Stimulated activated naive CD8-positive, alpha-beta T cell treated with anti-CD3 and anti-CD28 coated beads, Interleukin-15, Interleukin-2, amounts not matched to agents 100 U/mL and 50 U/mL, for 24 hours (primary cell): ENCODE data around the gene LTBP1.

Source experiments
- ATAC-seq: fragments of 150-1000 bp; cut with Tn5 transposase; one replicate; pipeline ENCODE4 v1.10.0; 2021
- DNase-seq: peaks from one replicate; pipeline ENCODE4 v3.0.0; 2021

LTBP1 gene

GRCh38 chr2:33081691-33082090, 134.9 kb downstream of the LTBP1 start:
- DNase-seq (no peak), ATAC-seq (no peak)

- ATAC-seq, result no peak
- no peak for DNase-seq
Observed at GRCh38 chr2:33083699-33084387, 137.1 kb downstream of the LTBP1 start.

DNA sequence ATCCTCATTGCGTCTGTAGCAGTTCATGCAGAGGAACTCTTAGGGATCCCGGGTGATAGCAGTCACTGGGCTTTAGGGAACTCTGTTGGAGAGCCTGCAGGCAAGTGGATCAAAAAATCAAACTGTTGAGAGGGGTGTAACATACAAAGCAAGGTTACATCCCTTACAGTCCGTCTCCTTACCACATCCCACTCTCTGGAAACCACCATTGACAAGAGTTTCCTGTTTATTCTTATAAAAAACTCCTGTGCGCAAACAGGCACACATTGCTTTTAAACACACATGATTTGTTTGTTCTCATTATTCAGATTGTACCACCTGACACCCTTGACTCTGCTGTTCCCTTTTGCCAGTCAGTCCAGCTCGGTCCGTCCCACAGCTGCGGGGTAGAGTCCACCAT, 137.7 kb downstream of the LTBP1 start:
- no peak for DNase-seq
- ATAC-seq, result no peak

DNA sequence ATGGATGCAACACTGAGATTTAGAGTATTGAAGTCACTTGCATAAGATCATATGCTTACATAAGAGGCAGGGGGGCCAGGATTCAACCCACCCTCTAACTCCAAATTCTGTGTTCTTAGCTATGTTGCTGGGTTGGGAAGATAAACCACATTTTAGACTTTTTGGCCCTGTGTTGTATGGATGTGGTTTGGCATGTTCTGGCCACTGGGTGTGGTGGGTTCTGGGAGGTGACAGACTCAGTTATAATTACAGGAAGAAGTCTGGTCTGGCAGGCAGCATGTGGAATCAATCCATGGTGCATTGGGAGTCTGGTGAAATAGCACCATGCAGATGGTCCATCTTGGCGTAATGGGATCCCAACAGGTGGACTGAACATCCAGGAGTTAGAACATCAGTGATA, 138.9 kb downstream of the LTBP1 start:
- no peak for ATAC-seq

GRCh38 chr2:33086400-33087015, 139.8 kb downstream of the LTBP1 start:
- DNase-seq (no peak), ATAC-seq (no peak)

More for the DNA sequence above, 138.9 kb downstream of the LTBP1 start:
- no peak for DNase-seq

DNA sequence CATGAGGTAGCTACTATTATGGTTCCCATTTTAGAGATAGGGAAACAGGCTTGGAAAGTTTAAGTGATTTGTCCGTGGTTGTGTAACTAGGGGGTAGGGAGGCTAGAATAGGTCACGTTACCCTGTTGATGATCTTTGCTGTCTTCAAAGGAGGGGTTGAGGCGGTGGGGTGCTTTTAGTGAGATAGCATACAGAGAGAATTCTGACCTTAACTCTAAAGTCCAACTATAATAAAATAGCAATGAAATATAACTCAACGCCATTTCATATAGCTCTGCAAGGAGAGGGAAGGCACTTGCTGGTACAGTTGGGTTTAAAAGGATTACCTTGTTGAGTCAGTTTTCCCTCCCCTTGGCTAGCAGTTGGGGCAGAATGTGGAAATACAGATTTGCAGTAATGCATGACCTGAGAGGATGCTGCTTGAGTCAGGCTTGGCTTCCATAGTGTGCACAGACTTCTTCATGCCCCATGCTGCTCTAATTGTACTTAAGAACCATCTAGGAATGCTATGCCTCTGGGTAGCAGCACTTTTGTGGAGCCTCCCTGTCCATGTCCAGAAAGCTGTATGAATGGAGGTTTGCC, 143.9 kb downstream of the LTBP1 start:
- DNase-seq (no peak), ATAC-seq (no peak)

DNA sequence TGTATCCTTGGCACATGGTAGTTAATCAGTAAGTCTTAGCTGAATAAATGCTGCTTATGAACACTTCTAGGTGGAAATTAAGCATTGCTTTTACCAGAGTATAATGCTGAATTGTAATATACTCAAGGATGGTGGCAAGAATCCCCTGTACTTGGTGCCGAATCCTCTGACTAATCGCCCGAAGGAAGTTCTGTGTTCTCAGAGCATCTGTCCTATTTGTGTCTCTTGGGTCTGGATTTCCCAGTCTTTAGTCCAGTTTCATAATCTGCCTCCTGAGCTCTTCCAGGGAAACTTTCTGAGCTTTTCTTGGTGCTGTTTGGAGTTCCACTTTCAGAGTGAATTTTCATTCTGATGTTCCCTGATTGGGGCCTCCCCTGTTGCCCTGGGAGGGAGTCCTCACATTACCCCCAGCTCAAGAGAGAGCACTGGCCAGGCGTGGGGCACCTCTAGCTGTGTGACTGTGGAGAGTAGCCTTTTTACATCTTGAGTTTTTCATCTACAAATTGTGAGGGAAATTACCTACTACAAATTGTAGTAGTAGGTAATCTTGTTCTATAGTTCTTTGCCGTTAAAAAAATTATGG, 144.9 kb downstream of the LTBP1 start:
- DNase-seq, result no peak
- ATAC-seq, result no peak

DNA sequence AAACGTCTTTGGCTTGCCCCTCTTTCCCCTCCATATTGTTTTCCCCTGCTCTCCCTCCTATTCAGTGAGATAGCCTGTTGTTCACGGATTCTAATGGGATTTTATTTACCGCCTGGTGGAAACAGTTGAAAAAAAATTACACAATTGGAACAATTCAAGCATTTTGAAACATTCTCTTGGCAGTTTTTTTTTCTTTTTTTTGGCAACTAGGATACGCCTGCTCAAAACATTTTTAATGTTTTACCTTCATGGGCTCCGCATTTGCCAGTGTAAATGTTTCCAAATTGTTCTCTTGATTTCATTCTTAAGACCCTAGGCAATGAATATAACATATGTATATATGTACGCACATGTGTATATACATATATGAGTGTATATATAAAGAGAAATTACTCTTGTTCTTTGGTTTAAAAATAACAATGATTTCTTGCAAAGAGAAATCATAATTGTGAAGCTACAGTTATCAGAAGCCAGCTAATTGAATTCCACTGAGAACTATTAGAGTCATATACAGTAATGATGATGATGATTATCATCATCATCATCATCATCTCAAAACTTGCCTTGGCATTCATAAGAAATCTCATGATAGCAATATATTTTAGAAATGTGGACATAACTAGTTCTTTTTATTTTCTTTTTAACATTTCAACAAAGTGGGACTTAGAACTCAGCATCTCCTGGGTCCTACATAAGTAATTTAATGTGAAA, 146.7 kb downstream of the LTBP1 start:
- DNase-seq, result no peak
- no peak for ATAC-seq

GRCh38 chr2:33094303-33094702, 147.6 kb downstream of the LTBP1 start:
- ATAC-seq (no peak), DNase-seq (no peak)

DNA sequence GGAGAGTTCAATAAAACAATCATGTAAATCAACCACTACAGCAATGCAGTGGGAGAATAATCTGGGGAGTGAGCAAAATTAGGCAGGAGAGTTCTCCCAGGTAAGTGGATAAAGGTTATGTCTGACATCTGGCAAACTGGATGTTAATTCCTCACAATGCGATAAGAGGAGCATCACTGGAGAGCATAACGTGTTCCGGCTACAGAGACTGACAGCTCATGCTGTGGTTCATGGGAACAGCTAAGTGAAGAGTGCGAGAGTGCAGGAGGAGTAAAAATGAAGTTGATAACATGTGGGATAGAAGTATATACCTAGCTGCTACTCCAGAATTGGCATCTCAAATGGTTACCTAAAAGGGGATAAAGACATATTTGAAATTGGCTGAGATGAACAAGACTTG, 153.2 kb downstream of the LTBP1 start:
- no peak for DNase-seq
- ATAC-seq, result no peak

DNA sequence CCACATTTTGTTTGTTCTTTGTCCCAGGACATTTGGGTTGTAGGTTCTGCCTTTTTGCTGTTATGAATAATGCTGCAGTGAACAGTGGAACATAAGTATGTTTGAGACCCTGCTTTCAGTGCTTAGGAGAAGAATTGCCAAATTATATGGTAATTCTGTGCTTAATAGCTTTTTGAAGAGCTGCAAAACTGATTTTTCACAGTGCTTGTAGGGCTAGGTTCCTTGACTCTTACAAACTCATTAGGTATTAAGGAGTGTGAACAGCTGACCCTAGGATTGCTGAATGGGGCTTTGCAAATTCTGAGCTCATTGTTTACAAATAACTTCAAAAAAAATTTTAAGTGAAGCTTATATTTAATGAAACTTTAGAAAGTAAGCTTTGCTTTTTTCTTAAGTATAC, 154.2 kb downstream of the LTBP1 start:
- ATAC-seq (no peak), DNase-seq (no peak)

- no peak for ATAC-seq
Observed at GRCh38 chr2:33104052-33104623, 157.4 kb downstream of the LTBP1 start.

GRCh38 chr2:33104726-33105125, 158.0 kb downstream of the LTBP1 start:
- no peak for ATAC-seq
- DNase-seq, result no peak

More at GRCh38 chr2:33104052-33104623, 157.4 kb downstream of the LTBP1 start:
- no peak for DNase-seq

GRCh38 chr2:33106115-33106514, 159.4 kb downstream of the LTBP1 start:
- ATAC-seq, result no peak
- no peak for DNase-seq

GRCh38 chr2:33107690-33108482, 161.1 kb downstream of the LTBP1 start:
- no peak for ATAC-seq

DNA sequence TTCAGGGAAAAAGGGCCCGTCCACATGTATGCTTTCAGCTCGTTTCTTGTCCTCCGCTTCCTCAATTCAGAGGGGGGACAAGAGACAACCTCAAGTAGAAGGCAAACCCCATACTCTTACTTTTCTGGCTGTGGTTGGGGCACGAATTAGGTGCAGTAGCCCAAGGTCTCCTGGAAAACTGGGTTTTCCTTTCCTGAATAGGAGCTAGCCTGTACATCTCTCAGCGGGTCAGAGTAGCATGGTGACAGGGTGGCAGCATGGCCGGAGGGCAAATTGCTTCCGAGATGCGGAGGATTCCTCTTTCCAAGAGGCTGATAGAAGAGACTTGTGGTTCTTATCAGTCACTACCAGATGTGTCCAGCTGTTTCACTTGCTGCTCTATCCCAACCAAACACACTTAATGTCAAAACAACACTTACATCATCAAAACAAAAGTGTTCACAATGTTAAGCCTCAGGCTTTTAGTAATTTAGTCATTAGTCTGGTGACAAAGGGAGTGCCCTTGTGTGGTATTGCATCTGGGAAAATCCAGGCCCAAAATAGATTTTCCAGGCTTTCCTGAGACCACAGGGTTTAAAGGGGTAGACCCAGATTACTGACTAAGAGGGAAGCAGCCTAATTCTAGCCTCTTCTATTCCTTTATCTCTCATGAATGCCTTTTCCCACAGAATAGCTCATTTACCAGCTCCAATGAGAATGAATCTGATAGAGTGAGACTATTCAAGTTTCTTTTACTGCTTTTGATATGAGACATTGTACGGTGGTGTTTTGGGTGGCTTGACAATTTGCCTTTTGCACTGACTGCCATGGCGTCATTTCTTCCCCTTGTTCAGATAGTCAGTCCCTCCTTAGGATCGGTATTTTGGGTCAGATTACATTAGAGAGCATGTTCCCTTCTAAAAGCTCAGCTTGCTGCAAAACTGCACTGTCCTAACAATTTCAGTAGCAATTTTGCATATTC, 162.0 kb downstream of the LTBP1 start:
- ATAC-seq (no peak), DNase-seq (no peak)

More at GRCh38 chr2:33107690-33108482, 161.1 kb downstream of the LTBP1 start:
- DNase-seq, result no peak

DNA sequence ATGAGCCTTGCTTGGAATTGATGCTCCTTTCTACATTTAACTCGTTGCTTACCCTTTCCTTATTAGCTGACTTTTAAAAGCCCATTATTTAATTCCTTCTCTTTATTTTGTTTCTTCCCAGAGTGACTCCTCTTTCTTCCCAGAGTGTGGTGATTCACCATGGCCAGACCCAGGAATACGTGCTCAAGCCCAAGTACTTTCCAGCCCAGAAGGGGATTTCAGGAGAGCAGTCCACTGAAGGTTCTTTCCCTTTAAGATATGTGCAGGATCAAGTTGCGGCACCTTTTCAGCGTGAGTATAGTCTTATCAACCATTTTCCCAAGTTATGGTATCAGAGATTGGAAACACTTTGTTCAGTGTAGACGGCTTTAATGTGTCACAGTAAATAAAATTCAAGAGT, 163.7 kb downstream of the LTBP1 start:
- DNase-seq (no peak), ATAC-seq (no peak)

- DNase-seq, result no peak
Observed at GRCh38 chr2:33111002-33111446, 164.3 kb downstream of the LTBP1 start.

DNA sequence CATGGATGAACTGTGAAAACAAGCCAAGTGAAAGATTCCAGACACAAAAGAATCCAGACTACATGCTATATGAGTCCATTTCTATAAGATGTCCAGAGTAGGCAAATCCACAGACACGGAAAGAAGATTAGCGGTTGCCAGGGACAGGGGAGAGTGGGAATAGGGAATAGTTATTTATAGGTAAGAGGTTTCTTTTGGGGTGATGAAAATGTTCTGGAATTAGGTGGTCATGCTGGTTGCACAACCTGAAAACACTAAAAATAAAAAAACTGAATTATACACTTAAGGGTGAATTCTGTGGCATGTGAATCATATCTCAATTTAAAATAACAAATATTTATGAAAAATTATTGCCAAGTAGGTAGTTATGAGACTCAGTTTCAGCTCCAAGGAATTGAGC, 168.4 kb downstream of the LTBP1 start:
- ATAC-seq (no peak), DNase-seq (no peak)

More at GRCh38 chr2:33111002-33111446, 164.3 kb downstream of the LTBP1 start:
- no peak for ATAC-seq

- no peak for DNase-seq
- ATAC-seq, result no peak
Observed at GRCh38 chr2:33115728-33116127, 169.0 kb downstream of the LTBP1 start.
